ENCODE results near the gene TOP3A. TPM values are rescaled to one million over a fixed set of nuclear protein-coding genes. Genes with fewer than 3 reads are reported as not detected.

TOP3A gene
- total and polyA plus RNA-seq, 8 donors: 7.6 to 311 (median 23.5) TPM

- 3 to 6% (median 4%) methylated on average over 14 of the region's 14 CpGs for WGBS, 5 donors
- Histone ChIP-seq H3K36me3 (peaks cover 0 to 21% (median 20%) of the 10 kb centered on the region in 4 donors), H3K4me3 (peak overlapping the region; percentile 77 to 94 (median 84)), H3K27me3 (no peaks in the 10 kb centered on the region), H3K9me3 (no peaks in the 10 kb centered on the region), H3K27ac (peak overlapping the region; percentile 58 to 92 (median 82)), H3K4me1 (peaks cover 10 to 26% (median 16%) of the 10 kb centered on the region in 4 donors)
- TF ChIP-seq EP300 (IDR thresholded peaks at IDR 0.05) (no peak), POLR2AphosphoS5 (IDR thresholded peaks at IDR 0.05) (no peak), POLR2A (IDR thresholded peaks at IDR 0.05) (no peak), CTCF (IDR thresholded peaks at IDR 0.05) (no peak)
- peak; percentile 64 to 73 for DNase-seq
- intact Hi-C loops (cut with DNase I; ENCODE audit: low total_unique reads): no loop called here
Measured at GRCh38 chr17:18362698-18363100, 47.9 kb upstream of the TOP3A start.

- H3K4me1 ChIP-seq: peaks cover 10 to 32% (median 16%) of the 10 kb centered on the region in 4 donors
- intact Hi-C loops (cut with DNase I; ENCODE audit: low total_unique reads): no loop called here
- H3K9me3 ChIP-seq: no peaks in the 10 kb centered on the region
- no peak for TF ChIP-seq EP300 (IDR thresholded peaks at IDR 0.05)
- TF ChIP-seq POLR2AphosphoS5 (IDR thresholded peaks at IDR 0.05): no peak
- no peak for TF ChIP-seq POLR2A (IDR thresholded peaks at IDR 0.05)
- no peak for TF ChIP-seq CTCF (IDR thresholded peaks at IDR 0.05)
- WGBS, 5 donors: 47 to 64% (median 51%) methylated on average over 15 of the region's 15 CpGs
- H3K4me3 ChIP-seq: peak overlapping the region; percentile 77 to 94 (median 84)
- H3K27me3 ChIP-seq: no peaks in the 10 kb centered on the region
- peak overlapping the region in 4 of 5 donors; percentile 66 to 92 (median 85) for H3K27ac ChIP-seq
- H3K36me3 ChIP-seq: peaks cover 0 to 21% (median 20%) of the 10 kb centered on the region in 4 donors
- DNase-seq: no peak
Measured at GRCh38 chr17:18361837-18362697, 47.3 kb upstream of the TOP3A start.

- H3K27me3 ChIP-seq: no peaks in the 10 kb centered on the region
- H3K27ac ChIP-seq: no peak overlapping the region
- no peak overlapping the region for H3K4me3 ChIP-seq
- WGBS, 5 donors: 81 to 91% (median 87%) methylated on average over 8 of the region's 8 CpGs
- DNase-seq: no peak
- H3K4me1 ChIP-seq: peaks cover 10 to 32% (median 16%) of the 10 kb centered on the region in 4 donors
- no peaks in the 10 kb centered on the region for H3K9me3 ChIP-seq
- peaks cover 0 to 34% (median 25%) of the 10 kb centered on the region in 4 donors for H3K36me3 ChIP-seq
- no peak for TF ChIP-seq CTCF (IDR thresholded peaks at IDR 0.05)
- no peak for TF ChIP-seq POLR2A (IDR thresholded peaks at IDR 0.05)
- no peak for TF ChIP-seq POLR2AphosphoS5 (IDR thresholded peaks at IDR 0.05)
- no peak for TF ChIP-seq EP300 (IDR thresholded peaks at IDR 0.05)
- intact Hi-C loops (cut with DNase I; ENCODE audit: low total_unique reads): no loop called here
Measured at GRCh38 chr17:18360518-18360917, 45.7 kb upstream of the TOP3A start.

- Histone ChIP-seq H3K27ac (peak overlapping the region in 3 of 5 donors; percentile 13 to 49 (median 20)), H3K36me3 (peaks cover 15 to 69% (median 60%) of the 10 kb centered on the region in 4 donors), H3K4me1 (peaks cover 0 to 13% (median under 1%) of the 10 kb centered on the region in 4 donors), H3K27me3 (no peaks in the 10 kb centered on the region), H3K4me3 (no peak overlapping the region), H3K9me3 (no peaks in the 10 kb centered on the region)
- peak in 1 of 2 donors; percentile 26 for DNase-seq
- 85 to 92% (median 87%) methylated on average over 10 of the region's 10 CpGs for WGBS, 5 donors
- intact Hi-C loops (cut with DNase I; ENCODE audit: low total_unique reads): no loop called here
- TF ChIP-seq POLR2A (IDR thresholded peaks at IDR 0.05) (no peak), POLR2AphosphoS5 (IDR thresholded peaks at IDR 0.05) (no peak), EP300 (IDR thresholded peaks at IDR 0.05) (no peak), CTCF (IDR thresholded peaks at IDR 0.05) (no peak)
Measured at GRCh38 chr17:18356624-18357023, 41.8 kb upstream of the TOP3A start.
